ENCODE results near the gene AGPAT3.

Gene AGPAT3

DNA sequence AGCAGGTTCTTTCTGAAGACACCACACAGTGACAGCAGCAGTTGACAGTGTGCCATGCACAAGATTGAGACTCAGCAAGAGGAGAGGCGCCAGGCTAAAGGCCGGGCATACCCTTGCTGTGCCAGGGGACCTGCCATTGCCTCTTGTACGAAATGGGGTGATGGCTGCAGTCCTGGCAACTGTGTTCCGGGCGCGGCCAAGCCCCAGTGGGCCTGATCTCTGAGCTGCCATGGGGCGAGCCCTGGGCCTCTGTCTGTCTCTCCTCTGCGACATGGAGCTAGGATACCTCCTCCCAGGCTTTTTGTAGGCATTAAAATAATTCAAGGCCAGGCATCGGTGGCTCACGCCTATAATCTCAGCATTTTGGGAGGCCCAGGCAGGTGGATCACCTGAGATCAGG is 137.5 kb downstream of the AGPAT3 start:
- Mint-ChIP-seq H3K4me1 (ENCODE audit: low read depth) (no peaks in the 10 kb centered on the region), H3K27ac (no peak overlapping the region), H3K9me3 (no peaks in the 10 kb centered on the region), H3K27me3 (ENCODE audit: low read depth) (peaks cover 9% of the 10 kb centered on the region), H3K4me3 (no peak overlapping the region), H3K36me3 (ENCODE audit: low read depth) (no peaks in the 10 kb centered on the region)
- DNase-seq (ENCODE audit: low spot score), result no peak

DNA sequence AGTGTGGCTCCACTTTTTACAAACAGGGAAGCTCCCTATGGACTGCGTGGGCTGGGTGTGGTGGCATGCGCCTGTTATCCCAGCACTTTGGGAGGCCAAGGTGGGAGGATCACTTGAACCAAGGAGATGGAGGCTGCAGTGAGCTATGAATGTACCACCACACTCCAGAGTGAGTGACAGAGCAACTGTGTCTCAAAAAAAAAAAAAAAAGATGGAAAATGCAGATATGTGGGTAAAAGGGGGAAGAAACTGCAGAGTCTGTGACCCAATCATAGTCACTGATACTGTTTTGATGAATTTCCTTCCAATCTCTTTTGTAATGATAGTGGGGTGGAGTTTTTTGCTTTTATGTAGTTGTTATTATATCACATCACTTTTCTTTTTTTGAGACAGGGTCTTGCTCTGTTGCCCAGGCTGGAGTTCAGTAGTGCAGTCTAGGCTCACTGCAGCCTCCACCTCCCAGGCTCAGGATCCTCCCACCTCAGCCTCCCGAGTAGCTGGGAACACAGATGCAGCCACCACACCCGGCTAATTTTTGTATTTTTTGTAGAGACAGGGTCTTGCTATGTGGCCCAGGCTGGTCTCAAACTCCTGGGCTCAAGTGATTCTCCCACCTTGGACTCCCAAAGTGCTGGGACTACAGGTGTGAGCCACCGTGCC is 138.4 kb downstream of the AGPAT3 start:
- Mint-ChIP-seq H3K27ac (no peak overlapping the region), H3K4me3 (no peak overlapping the region), H3K27me3 (ENCODE audit: low read depth) (peaks cover 3% of the 10 kb centered on the region), H3K36me3 (ENCODE audit: low read depth) (no peaks in the 10 kb centered on the region), H3K9me3 (no peaks in the 10 kb centered on the region), H3K4me1 (ENCODE audit: low read depth) (no peaks in the 10 kb centered on the region)
- no peak for DNase-seq (ENCODE audit: low spot score)

DNA sequence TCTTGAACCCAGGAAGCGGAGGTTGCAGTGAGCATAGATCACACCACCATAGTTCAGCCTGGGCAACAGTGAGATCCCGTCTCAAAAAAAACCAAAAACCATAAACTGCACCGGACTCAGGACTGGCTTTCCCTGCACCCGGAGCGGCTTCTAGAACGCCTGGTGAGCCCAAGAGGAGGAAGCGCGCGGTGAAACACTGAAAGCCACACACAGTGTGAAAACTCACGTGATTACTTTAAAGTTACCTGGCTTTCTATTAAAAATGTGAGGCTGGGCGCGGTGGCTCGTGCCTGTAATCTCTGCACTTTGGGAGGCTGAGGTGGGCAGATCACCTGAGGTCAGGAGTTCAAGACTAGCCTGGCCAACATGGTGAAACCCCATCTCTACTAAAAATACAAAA is 140.0 kb downstream of the AGPAT3 start:
- Mint-ChIP-seq H3K4me1 (ENCODE audit: low read depth) (peaks cover 1% of the 10 kb centered on the region), H3K36me3 (ENCODE audit: low read depth) (peaks cover under 1% of the 10 kb centered on the region), H3K27me3 (ENCODE audit: low read depth) (no peaks in the 10 kb centered on the region), H3K4me3 (no peak overlapping the region), H3K9me3 (no peaks in the 10 kb centered on the region), H3K27ac (no peak overlapping the region)
- no peak for DNase-seq (ENCODE audit: low spot score)

DNA sequence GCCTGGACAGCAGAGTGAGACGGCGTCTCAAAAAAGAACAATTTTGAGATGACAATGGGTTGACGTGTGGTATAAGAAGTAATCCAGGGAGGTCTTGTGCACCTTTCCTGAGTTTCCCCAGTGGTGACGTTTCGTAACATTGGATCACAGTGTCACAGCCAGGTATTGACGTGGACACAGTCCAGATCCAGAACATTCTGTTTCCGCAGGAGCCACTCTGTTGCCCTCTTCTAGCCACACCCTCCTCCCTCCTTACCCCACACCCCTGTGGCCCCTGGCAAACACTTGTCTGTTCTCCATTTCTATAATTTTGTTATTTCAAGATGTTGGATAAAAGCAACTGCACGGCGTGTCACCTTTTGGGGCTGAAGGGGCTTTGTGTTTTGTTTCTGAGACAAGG is 140.6 kb downstream of the AGPAT3 start:
- Mint-ChIP-seq H3K27ac (no peak overlapping the region), H3K4me3 (no peak overlapping the region), H3K27me3 (ENCODE audit: low read depth) (no peaks in the 10 kb centered on the region), H3K36me3 (ENCODE audit: low read depth) (peaks cover 6% of the 10 kb centered on the region), H3K4me1 (ENCODE audit: low read depth) (peaks cover 6% of the 10 kb centered on the region), H3K9me3 (no peaks in the 10 kb centered on the region)
- DNase-seq (ENCODE audit: low spot score), result no peak

DNA sequence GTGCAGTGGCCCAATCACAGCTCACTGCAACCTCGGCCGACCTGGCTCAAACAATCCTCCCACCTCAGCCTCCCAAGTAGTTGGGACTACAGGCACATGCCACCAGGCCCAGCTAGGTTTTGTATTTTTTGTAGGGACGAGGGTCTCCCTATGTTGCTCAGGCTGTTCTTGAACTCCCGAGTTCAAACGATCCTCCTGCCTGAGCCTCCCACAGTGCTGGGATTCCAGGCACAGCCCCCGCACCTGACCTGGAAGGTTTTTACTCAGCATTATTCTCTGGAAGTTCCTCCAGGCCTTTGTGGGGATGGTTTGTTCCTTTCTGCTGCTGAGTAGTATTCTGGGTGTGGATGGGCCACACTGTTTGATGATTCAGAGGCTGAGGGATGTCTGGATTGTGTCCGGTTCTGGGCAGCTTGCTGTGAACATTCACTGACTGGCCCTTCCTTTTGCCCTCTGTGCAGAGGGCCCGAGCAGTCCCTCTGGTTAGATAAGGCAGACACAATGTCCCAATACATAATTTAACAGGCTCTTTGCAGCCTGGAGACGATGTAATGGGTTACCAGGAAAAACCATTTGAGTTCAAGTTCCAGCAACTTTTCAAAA is 141.1 kb downstream of the AGPAT3 start:
- no peaks in the 10 kb centered on the region for H3K9me3 Mint-ChIP-seq
- no peak overlapping the region for H3K4me3 Mint-ChIP-seq
- peaks cover 8% of the 10 kb centered on the region for H3K4me1 Mint-ChIP-seq (ENCODE audit: low read depth)
- H3K27ac Mint-ChIP-seq, result no peak overlapping the region
- H3K36me3 Mint-ChIP-seq (ENCODE audit: low read depth), result peaks cover 6% of the 10 kb centered on the region
- no peak for DNase-seq (ENCODE audit: low spot score)
- no peaks in the 10 kb centered on the region for H3K27me3 Mint-ChIP-seq (ENCODE audit: low read depth)

DNA sequence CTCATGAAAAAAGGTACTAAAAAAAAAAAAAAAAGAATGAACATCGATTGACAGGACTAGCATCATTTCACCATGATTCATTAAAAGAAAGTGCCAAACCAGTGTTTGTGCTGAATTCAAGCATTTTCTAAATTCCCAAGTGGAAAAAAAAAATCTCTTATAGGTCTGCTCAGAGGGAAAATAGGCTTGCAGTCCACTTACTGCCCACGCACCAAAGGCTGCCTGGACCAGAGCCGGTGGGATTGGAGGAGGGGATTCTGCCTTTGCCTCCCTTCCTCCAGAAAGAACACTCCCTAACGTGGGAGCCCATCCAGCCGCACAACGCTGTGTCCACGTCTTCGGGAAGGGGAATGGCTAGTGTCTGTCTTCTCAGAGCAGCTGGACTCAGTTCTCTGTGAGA is 141.6 kb downstream of the AGPAT3 start:
- Mint-ChIP-seq H3K27me3 (ENCODE audit: low read depth) (no peaks in the 10 kb centered on the region), H3K4me3 (no peak overlapping the region), H3K9me3 (no peaks in the 10 kb centered on the region), H3K4me1 (ENCODE audit: low read depth) (peaks cover 11% of the 10 kb centered on the region), H3K36me3 (ENCODE audit: low read depth) (peaks cover 6% of the 10 kb centered on the region), H3K27ac (no peak overlapping the region)
- no peak for DNase-seq (ENCODE audit: low spot score)

DNA sequence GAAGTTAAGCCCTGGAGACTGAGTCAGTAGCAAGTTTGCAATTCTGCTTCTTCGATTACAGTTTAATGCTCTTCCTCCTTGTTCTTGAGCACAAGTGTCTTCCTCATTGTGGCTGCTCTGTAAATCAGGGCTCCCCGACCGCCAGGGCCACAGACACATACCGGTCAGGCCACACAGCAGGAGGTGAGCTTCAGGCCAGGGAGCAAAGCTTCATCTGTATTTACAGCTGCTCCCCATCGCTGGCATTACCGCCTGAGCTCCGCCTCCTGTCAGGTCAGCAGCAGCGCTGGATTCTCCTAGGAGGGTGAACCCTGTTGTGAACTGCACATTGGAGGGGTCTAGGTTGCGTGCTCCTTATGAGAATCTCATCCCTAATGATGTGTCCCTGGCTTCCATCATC is 145.4 kb downstream of the AGPAT3 start:
- DNase-seq (ENCODE audit: low spot score), result no peak
- H3K27ac Mint-ChIP-seq, result peak overlapping the region; percentile 11
- H3K4me1 Mint-ChIP-seq (ENCODE audit: low read depth), result peaks cover 32% of the 10 kb centered on the region
- H3K4me3 Mint-ChIP-seq, result peak overlapping the region; percentile 26
- H3K27me3 Mint-ChIP-seq (ENCODE audit: low read depth), result no peaks in the 10 kb centered on the region
- no peaks in the 10 kb centered on the region for H3K9me3 Mint-ChIP-seq
- peaks cover 20% of the 10 kb centered on the region for H3K36me3 Mint-ChIP-seq (ENCODE audit: low read depth)

DNA sequence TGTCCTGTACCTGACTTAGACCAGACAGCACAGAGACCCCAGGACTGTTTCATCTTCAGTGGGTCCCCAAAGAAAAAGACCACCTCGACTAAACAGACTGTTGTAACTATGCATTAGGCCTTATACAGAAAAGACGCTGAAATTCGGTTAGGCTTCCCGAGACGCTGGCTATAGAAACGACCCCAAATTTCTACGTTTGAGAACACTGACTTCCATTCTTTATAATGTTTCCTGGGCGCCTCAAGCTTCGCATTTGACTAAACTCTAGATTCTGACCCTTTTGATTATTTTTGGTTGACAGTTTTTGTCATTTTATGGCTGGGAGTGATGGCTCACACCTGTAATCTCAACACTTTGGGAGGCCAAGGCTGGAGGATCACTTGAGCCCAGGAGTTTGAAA is 146.1 kb downstream of the AGPAT3 start:
- no peak for DNase-seq (ENCODE audit: low spot score)
- Mint-ChIP-seq H3K36me3 (ENCODE audit: low read depth) (peaks cover 23% of the 10 kb centered on the region), H3K4me1 (ENCODE audit: low read depth) (peaks cover 35% of the 10 kb centered on the region), H3K27me3 (ENCODE audit: low read depth) (no peaks in the 10 kb centered on the region), H3K27ac (peak overlapping the region; percentile 90), H3K4me3 (peak overlapping the region; percentile 84), H3K9me3 (no peaks in the 10 kb centered on the region)

DNA sequence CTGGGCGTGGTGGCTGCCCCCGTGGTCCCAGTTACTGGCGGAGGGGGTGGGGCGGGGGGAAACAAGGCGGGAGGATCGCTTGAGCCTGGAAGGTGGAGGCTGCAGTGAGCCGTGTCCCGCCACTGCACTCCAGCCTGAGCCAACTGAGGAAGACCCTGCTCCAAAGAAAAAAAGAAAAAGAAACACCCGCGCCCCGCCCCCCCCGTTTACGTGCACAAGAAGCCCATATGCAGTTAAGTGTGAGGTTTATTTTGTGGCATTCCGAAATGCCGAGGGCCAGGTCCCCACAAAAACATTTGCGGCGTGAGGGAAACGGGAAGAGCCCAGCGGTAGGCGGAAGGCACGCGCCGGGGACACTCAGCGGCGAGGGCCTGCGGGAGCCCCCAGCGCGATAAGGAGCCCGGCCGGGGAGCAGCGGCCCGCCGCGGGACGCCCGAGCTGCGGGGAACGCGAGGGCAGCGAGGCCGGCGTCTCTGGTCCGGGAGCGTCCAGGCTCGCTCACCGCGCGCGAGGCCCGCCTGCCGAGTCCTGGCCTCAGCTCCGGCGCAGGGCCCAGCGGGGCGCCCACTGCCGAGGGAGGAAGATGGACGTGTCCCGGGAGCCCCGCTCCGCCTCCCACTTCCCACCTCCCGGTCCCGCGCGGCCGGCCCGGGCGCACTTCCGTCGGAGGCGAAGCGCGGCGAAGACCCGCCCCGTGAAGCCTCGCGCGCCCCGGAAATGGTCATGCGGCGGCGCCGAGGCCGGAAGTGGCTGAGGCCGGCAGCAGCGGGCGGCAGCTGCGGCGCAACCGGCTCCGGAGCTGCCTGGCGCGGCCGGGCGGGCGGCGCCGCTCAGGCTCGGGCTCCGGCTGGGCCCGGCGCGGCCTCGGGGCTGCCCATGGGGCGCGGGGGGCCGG is 146.8 kb downstream of the AGPAT3 start, which contains the start of gene TRAPPC10:
Gene TRAPPC10 (plus strand): TSS at position 731 of the 895 bp plus-strand sequence. CDS start 185 bp downstream, outside the sequence.
- peaks cover 23% of the 10 kb centered on the region for H3K36me3 Mint-ChIP-seq (ENCODE audit: low read depth)
- H3K4me1 Mint-ChIP-seq (ENCODE audit: low read depth), result peaks cover 39% of the 10 kb centered on the region
- peak within 1 kb of the TSS; percentile 90 for H3K4me3 Mint-ChIP-seq
- peak; percentile 89 for DNase-seq (ENCODE audit: low spot score)
- H3K27ac Mint-ChIP-seq, result peak within 1 kb of the TSS; percentile 90
- H3K9me3 Mint-ChIP-seq, result no peaks in the 10 kb centered on the region
- H3K27me3 Mint-ChIP-seq (ENCODE audit: low read depth), result no peaks in the 10 kb centered on the region

DNA sequence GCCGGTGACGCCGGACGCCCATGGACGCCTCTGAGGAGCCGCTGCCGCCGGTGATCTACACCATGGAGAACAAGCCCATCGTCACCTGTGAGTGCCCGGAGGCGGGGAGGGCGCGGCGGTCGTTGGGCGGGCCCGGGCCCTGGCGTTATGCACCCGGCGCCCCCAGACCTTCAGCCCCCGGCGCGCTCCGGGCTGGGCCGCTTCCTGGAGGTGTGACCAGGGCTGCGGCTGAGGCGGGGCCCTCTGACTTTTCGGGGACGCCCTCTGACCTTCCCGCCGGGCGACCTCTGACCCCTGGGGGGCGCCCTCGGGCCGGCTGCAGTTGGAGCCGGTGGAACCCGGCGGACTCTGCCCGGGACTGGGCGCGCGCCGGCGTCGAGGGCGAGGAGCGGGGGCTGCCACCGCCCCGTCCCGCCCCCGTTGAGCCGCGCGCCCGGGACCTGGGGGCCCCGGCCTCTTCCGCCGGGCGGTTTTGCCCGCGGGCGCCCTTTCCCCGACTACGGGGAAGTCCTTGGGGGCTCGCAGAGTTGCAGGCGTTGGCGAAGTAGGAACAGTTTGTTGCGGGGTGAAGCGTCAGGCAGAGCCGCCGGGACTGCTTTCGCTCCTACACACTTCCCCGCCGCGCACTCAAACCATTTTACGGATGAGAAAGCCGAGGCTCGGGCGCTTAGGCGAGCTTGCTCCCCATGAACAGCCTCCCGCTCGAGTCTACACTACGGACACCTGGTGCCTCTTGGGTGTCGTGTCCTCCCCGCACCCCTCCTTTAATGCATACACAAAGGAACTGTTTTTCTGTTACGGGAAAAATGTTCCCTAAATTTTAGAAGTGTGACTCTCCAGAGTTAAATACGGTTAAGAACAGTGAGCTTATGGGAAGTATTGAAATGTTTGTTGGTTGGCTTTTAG is 147.7 kb downstream of the AGPAT3 start:
- H3K27ac Mint-ChIP-seq, result peak overlapping the region; percentile 88
- H3K4me1 Mint-ChIP-seq (ENCODE audit: low read depth), result peaks cover 47% of the 10 kb centered on the region
- peaks cover 24% of the 10 kb centered on the region for H3K36me3 Mint-ChIP-seq (ENCODE audit: low read depth)
- peak; percentile 86 for DNase-seq (ENCODE audit: low spot score)
- peak overlapping the region; percentile 90 for H3K4me3 Mint-ChIP-seq
- no peaks in the 10 kb centered on the region for H3K9me3 Mint-ChIP-seq
- no peaks in the 10 kb centered on the region for H3K27me3 Mint-ChIP-seq (ENCODE audit: low read depth)

DNA sequence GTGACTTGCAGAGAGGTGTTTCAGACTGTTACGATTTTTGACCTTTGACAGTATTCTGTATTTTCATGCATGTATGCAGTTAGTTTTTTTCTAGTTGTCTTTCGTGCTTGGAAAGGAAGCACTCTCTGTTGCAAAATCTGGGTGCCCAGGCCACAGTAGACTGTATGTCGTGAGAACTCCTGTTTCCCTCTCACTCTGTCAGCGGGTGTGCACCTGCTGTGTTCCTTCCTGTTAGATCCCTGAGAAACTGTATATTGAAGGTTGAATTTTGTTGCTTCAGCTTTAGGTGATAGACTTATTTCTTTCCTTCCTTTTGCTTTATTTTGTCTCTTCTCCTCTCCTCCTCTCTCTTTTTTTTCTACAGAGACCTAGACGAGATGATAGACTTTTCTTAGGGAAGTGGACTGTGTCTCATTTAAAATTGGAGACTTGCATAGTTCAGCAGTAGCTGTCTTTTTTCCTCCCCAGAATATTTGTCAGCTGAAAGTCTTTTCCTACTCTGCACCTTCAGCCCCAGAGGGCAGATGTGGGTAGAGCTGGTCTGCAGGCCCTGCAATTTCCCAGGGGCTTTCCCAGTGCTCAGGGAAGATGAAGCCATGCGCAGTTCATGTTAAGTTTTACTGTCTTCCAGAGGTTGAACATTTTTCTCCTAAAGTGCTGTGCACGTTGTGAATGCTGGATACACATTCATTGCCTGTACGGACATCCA is 148.5 kb downstream of the AGPAT3 start:
- Mint-ChIP-seq H3K4me3 (peak overlapping the region; percentile 90), H3K4me1 (ENCODE audit: low read depth) (peaks cover 49% of the 10 kb centered on the region), H3K36me3 (ENCODE audit: low read depth) (peaks cover 27% of the 10 kb centered on the region), H3K27ac (peak overlapping the region; percentile 88), H3K9me3 (no peaks in the 10 kb centered on the region), H3K27me3 (ENCODE audit: low read depth) (no peaks in the 10 kb centered on the region)
- DNase-seq (ENCODE audit: low spot score), result peak; percentile 42

DNA sequence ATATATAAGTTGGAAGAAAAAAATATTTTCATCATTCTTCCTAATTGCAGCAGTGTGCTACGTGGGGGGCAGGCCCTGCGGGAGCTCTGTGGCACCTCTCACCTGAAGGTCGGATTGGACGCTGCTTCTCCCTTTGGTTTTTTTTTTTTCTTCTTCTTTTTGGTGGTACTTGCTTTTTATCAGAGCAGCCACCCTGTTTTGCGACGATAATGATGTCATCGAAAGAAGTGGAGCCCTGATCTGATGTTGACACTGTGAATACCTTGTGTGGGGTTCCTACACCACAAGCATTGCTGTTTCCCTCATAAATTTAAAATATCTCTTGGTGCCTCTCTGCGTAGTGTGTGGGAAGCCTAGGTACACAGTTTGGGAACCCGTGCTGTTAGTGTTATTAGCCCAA is 152.6 kb downstream of the AGPAT3 start:
- Mint-ChIP-seq H3K36me3 (ENCODE audit: low read depth) (peaks cover 24% of the 10 kb centered on the region), H3K9me3 (no peaks in the 10 kb centered on the region), H3K4me3 (peak overlapping the region; percentile 8), H3K4me1 (ENCODE audit: low read depth) (peaks cover 65% of the 10 kb centered on the region), H3K27ac (peak overlapping the region; percentile 52), H3K27me3 (ENCODE audit: low read depth) (no peaks in the 10 kb centered on the region)
- DNase-seq (ENCODE audit: low spot score), result no peak

DNA sequence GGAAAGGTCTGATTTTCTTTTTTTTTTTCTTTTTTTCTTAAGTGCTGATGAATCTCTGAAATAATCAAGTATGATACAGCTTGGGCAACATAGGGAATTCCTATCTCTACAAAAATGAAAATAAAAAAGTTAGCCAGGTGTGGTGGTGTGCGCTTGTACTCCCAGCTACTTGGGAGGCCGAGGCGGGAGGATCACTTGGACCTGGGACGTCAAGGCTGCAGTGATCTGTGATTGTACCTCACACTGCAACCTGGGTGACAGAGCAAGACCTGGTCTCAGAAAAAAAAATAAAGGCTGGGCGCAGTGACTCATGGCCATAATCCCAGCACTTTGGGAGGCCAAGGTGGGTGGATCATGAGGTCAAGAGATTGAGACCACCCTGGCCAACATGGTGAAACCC is 153.1 kb downstream of the AGPAT3 start:
- Mint-ChIP-seq H3K27me3 (ENCODE audit: low read depth) (no peaks in the 10 kb centered on the region), H3K4me3 (peak overlapping the region; percentile 8), H3K36me3 (ENCODE audit: low read depth) (peaks cover 24% of the 10 kb centered on the region), H3K9me3 (no peaks in the 10 kb centered on the region), H3K4me1 (ENCODE audit: low read depth) (peaks cover 65% of the 10 kb centered on the region), H3K27ac (no peak overlapping the region)
- no peak for DNase-seq (ENCODE audit: low spot score)

All from T-helper 2 cell treated with Interferon-gamma antibody and Interleukin-4, amounts not matched to agents 5 μg/mL and 100 μg/mL, for 36 hours (primary cell).